ENCODE measurements around the gene KDM4B. TPM values are rescaled to one million over a fixed set of nuclear protein-coding genes. Genes with fewer than 3 reads are reported as not detected.
"Not testable (repeated sequence)": the region's sequence is repeated elsewhere in the genome, so short reads cannot be mapped to it uniquely, and the experiment has no call there.

KDM4B gene
- total and polyA plus RNA-seq, 2 of the 8 experiments (the other 6 are each of a cell fraction or from before 2014, with no cell fraction given): 12.0 to 31.9 TPM

- TF ChIP-seq USF2 (IDR thresholded peaks at IDR 0.05; ENCODE audit: low read length) (no peak), TEAD4 (IDR thresholded peaks at IDR 0.05; ENCODE audit: low read depth, low read length) (no peak), CBX8 (IDR thresholded peaks at IDR 0.05; ENCODE audit: borderline replicate concordance, low read depth, low read length) (no peak), SUZ12 (IDR thresholded peaks at IDR 0.05; ENCODE audit: low read length) (no peak), MAX (IDR thresholded peaks at IDR 0.05) (no peak), ATF3 (IDR thresholded peaks at IDR 0.05; ENCODE audit: insufficient read depth, low read depth, low read length) (no peak), EGR1 (IDR thresholded peaks at IDR 0.05; ENCODE audit: borderline replicate concordance, low read depth, low read length) (no peak)
These were observed 29.4 kb upstream of the KDM4B start (continued) for GRCh38 chr19:4939466-4939865.

GRCh38 chr19:4941638-4942169 is 27.2 kb upstream of the KDM4B start:
- H3K4me3 ChIP-seq (ENCODE audit: extremely low read depth in 1 of 4, insufficient read depth in 2 of 4, low read depth in 3 of 4, low read length in 4 of 4): not testable (repeated sequence)

More at GRCh38 chr19:4941638-4942169, 27.2 kb upstream of the KDM4B start:
- H2AK5ac ChIP-seq (ENCODE audit: low read depth, low read length); H2BK12ac ChIP-seq (ENCODE audit: low read depth, low read length); DNase-seq (ENCODE audit: low read depth in 1 of 2, low spot score in 2 of 2); H4K20me1 ChIP-seq (replicated peaks in 1 of 2; ENCODE audit: control insufficient read depth in 1 of 2, insufficient read depth in 2 of 2, low read length in 2 of 2); H2AFZ ChIP-seq (ENCODE audit: low read length); H3K27me3 ChIP-seq (replicated peaks in 1 of 4; ENCODE audit: control insufficient read depth in 3 of 4, extremely low read depth in 1 of 4, insufficient read depth in 3 of 4, low read length in 3 of 4); H3K14ac ChIP-seq (ENCODE audit: insufficient read length); H3K4me2 ChIP-seq (ENCODE audit: insufficient read depth in 1 of 2, low read depth in 2 of 2, low read length in 2 of 2); H3K79me1 ChIP-seq (ENCODE audit: low read depth, low read length); H2BK20ac ChIP-seq (ENCODE audit: low read length); H3K23ac ChIP-seq (ENCODE audit: insufficient read length); H2BK5ac ChIP-seq (ENCODE audit: low read depth, low read length); H3K9me3 ChIP-seq (ENCODE audit: insufficient read depth in 2 of 2, low read depth in 1 of 2, low read length in 1 of 2); H4K8ac ChIP-seq (ENCODE audit: extremely low read depth, insufficient read depth, low read length); H3K27ac ChIP-seq (ENCODE audit: low read depth, low read length); H2BK15ac ChIP-seq (ENCODE audit: low read length); H2BK120ac ChIP-seq (replicated peaks; ENCODE audit: low read depth, low read length); H3K4me1 ChIP-seq (replicated peaks in 1 of 4; ENCODE audit: control insufficient read depth in 3 of 4, insufficient read depth in 4 of 4, low read length in 3 of 4); H3K56ac ChIP-seq (replicated peaks; ENCODE audit: insufficient read length, low read depth, low read length); H3K4ac ChIP-seq (replicated peaks; ENCODE audit: insufficient read length, low read depth, low read length); H3K79me2 ChIP-seq (ENCODE audit: control insufficient read depth in 1 of 2, insufficient read depth in 2 of 2, low read length in 2 of 2); H3K18ac ChIP-seq (ENCODE audit: extremely low read depth, low read length); H4K5ac ChIP-seq (ENCODE audit: insufficient read length, low read depth, low read length); H3K23me2 ChIP-seq (ENCODE audit: low read depth, low read length); H3K9ac ChIP-seq (replicated peaks in 1 of 4; ENCODE audit: extremely low read depth in 1 of 4, low read depth in 3 of 4, low read length in 3 of 4); FAIRE-seq; H4K91ac ChIP-seq (replicated peaks; ENCODE audit: insufficient read length, low read length): not testable (repeated sequence)
- POLR2A ChIA-PET (ENCODE audit: partially characterized antibody): interaction anchor here (0.6 to 0.9 kb wide), 2 partner anchors 9 to 91 kb away, joined by 3 read pairs; no protein-coding TSS in a partner anchor
- CTCF ChIA-PET (ENCODE audit: partially characterized antibody): interaction anchor here (0.6 to 6.8 kb wide), 20 partner anchors 9 to 739 kb away, joined by 3 to 67 read pairs (median 3); no protein-coding TSS in a partner anchor
- 97% methylated on average over 29 of the region's 35 CpGs; no CpG with 5 or more reads in 1 of the 2 experiments for WGBS, 2 experiments (ENCODE audit: extremely low coverage in 1 of 2, insufficient coverage in 1 of 2, insufficient read length in 1 of 2, insufficient replicate concordance in 2 of 2, low coverage in 1 of 2, low lambda C conversion rate in 2 of 2, missing lambda C conversion rate in 1 of 2)
- peaks cover 11 to 44% (median 19%) of the 10 kb centered on the region in 4 experiments; a peak in 5 of 8 replicates for H3K36me3 ChIP-seq (ENCODE audit: control insufficient read depth in 2 of 4, insufficient read depth in 4 of 4, low read length in 3 of 4)
